ENCODE data around the gene ABTB2. TPM values are rescaled to one million over a fixed set of nuclear protein-coding genes. Genes with fewer than 3 reads are reported as not detected.
A peak's percentile ranks its signal among the peaks of the same experiment; 100 is the strongest.

Gene ABTB2
- total and polyA plus RNA-seq, 9 of the 15 experiments (the other 6 are each of a cell fraction or from before 2014, with no cell fraction given), result 0.03 to 0.18 (median 0.12) TPM; not detected in 2

GRCh38 chr11:34242037-34242625 lies 115.7 kb downstream of the ABTB2 start (continued):
- no peak for TF ChIP-seq RERE (CRISPR knock-in tag; IDR thresholded peaks at IDR 0.05; ENCODE audit: borderline replicate concordance)
- TF ChIP-seq JUNB (CRISPR knock-in tag; conservative IDR thresholded peaks at IDR 0.05), result no peak
- peak; percentile 83 for TF ChIP-seq ARID1B (IDR thresholded peaks at IDR 0.05)
- no peak for TF ChIP-seq ZNF134 (CRISPR knock-in tag; conservative IDR thresholded peaks at IDR 0.05)
- TF ChIP-seq ZNF3 (CRISPR knock-in tag; IDR thresholded peaks at IDR 0.05), result no peak
- no peak for TF ChIP-seq ZNF512 (tag; IDR thresholded peaks at IDR 0.05)
- peak; percentile 74 for TF ChIP-seq GATAD2A (IDR thresholded peaks at IDR 0.05)
- no peak for TF ChIP-seq NFE2 (IDR thresholded peaks at IDR 0.05; ENCODE audit: low read depth)
- TF ChIP-seq ELK1 (CRISPR knock-in tag; IDR thresholded peaks at IDR 0.05), result no peak
- no peak for TF ChIP-seq ZNF785 (CRISPR knock-in tag; IDR thresholded peaks at IDR 0.05)
- TF ChIP-seq TAL1 (IDR thresholded peaks at IDR 0.05), result peak; percentile 48; the same call in 1 of the 2 replicates
- 0 out of 2 replicates have a peak, but pooled peaks have one; percentile 36 for TF ChIP-seq MTA2 (IDR thresholded peaks at IDR 0.05; ENCODE audit: low read depth)
- TF ChIP-seq HNRNPL (IDR thresholded peaks at IDR 0.05; ENCODE audit: low read depth, low read length), result no peak
- TF ChIP-seq TBP (optimal IDR thresholded peaks at IDR 0.05; ENCODE audit: low read depth, low read length), result no peak
- no peak for TF ChIP-seq TFE3 (CRISPR knock-in tag; IDR thresholded peaks at IDR 0.05)
- no peak for TF ChIP-seq THAP7 (CRISPR knock-in tag; IDR thresholded peaks at IDR 0.05)
- no peak for TF ChIP-seq BRF2 (IDR thresholded peaks at IDR 0.05; ENCODE audit: borderline replicate concordance, insufficient read depth, insufficient read length)
- peak; percentile 65 for TF ChIP-seq NCOR1 (IDR thresholded peaks at IDR 0.05)

All from K562 (cell line).